HCT116 (cell line): ENCODE data around the gene C15orf40. TPM values are rescaled to one million over a fixed set of nuclear protein-coding genes. Genes with fewer than 3 reads are reported as not detected.

Experiments used
- ATAC-seq: fragments of 200-7000 bp; cut with Tn5 transposase; 2 replicates; pipeline ENCODE4 v1.9.1; 2020; ENCODE audit warnings: mild to moderate bottlenecking, moderate library complexity
- BruUV-seq: library from RNA; stranded (reverse); fragments of 400-500 nt; replicated peaks from 2 replicates; lab custom pipeline; 2021; lab: Mats Ljungman, UMichigan
- CTCF ChIA-PET: fragments of 300-600 bp; sonication (Branson Sonifier 250); formaldehyde crosslinking; loops from one replicate; lab custom pipeline; 2021; ENCODE audit warnings: antibody characterized with exemption; lab: Charles Lee
- POLR2A ChIA-PET: fragments of 300-600, 350-600 bp; sonication (Branson Sonifier 250); formaldehyde crosslinking; loops from one replicate; lab custom pipeline; 2021; ENCODE audit warnings: antibody characterized with exemption; lab: Charles Lee
- RAD21 ChIA-PET, 2 experiments: fragments of 300-600 bp; sonication (Branson Sonifier 250); formaldehyde crosslinking; loops; one replicate each; lab custom pipeline; 2023; ENCODE audit warnings: low total read pairs in 2 of 2; ENCODE audit not compliant: uncharacterized antibody in 2 of 2, unreplicated experiment in 2 of 2, low non-redundant PET in 1 of 2; lab: Charles Lee
- DNase-seq: peaks from one replicate; pipeline ENCODE4 v3.0.0-alpha.2; 2010; ENCODE audit warnings: low read depth, low spot score
- H2AFZ ChIP-seq: fragments of 200-600 bp; shearing (Covaris generic), sonication (generic); 2 replicates; pipeline ENCODE4 v1.6.1; 2017; ENCODE audit warnings: low read depth, mixed run types, mixed read lengths, antibody characterized with exemption, low read length; ENCODE audit not compliant: poor library complexity, severe bottlenecking
- H3K27ac ChIP-seq: 2 replicates; pipeline ENCODE4 v1.5.1; 2012; ENCODE audit warnings: low read depth, low read length
- H3K27me3 ChIP-seq: fragments of 200-600 bp; sonication (generic); 2 replicates; pipeline ENCODE4 v1.6.1; 2016; ENCODE audit warnings: mixed run types, low read length, mixed read lengths; ENCODE audit not compliant: insufficient read depth
- H3K36me3 ChIP-seq, 2 experiments: fragments of 200-500 bp in 1 of 2; fragments of 200-600 bp in 1 of 2; sonication (Bioruptor generic) in 1 of 2; sonication (generic) in 1 of 2; 2 replicates each; pipeline versions ENCODE4 v1.5.1 to v1.6.1; 2014 to 2016; ENCODE audit warnings: low read length in 2 of 2, inconsistent platforms in 1 of 2, mixed read lengths in 1 of 2, mixed run types in 1 of 2; ENCODE audit not compliant: insufficient read depth in 2 of 2, control insufficient read depth in 1 of 2
- H3K4me1 ChIP-seq, 2 experiments: fragments of 200-600 bp in 1 of 2; sonication (generic) in 1 of 2; 2 replicates each; pipeline versions ENCODE4 v1.5.1 to v1.6.1; 2012 to 2017; ENCODE audit warnings: low read length in 2 of 2, inconsistent platforms in 1 of 2, mild to moderate bottlenecking in 1 of 2, mixed read lengths in 1 of 2, mixed run types in 1 of 2, moderate library complexity in 1 of 2; ENCODE audit not compliant: insufficient read depth in 2 of 2, control insufficient read depth in 1 of 2
- H3K4me2 ChIP-seq: fragments of 200-600 bp; sonication (generic); 2 replicates; pipeline ENCODE4 v1.6.1; 2017; ENCODE audit warnings: mixed run types, low read length, mixed read lengths
- H3K4me3 ChIP-seq, 2 experiments: fragments of 200-600 bp in 1 of 2; sonication (generic) in 1 of 2; replicated peaks in 1 of 2; 2 replicates each; pipeline ENCODE4 v1.5.1; 2011 to 2016; ENCODE audit warnings: low read length in 2 of 2, control low read depth in 1 of 2, low read depth in 1 of 2, mild to moderate bottlenecking in 1 of 2, mixed read lengths in 1 of 2, mixed run types in 1 of 2
- H3K79me2 ChIP-seq: fragments of 200-600 bp; sonication (generic); 2 replicates; pipeline ENCODE4 v1.6.1; 2017; ENCODE audit warnings: mild to moderate bottlenecking, mixed run types, low read length, moderate library complexity, mixed read lengths; ENCODE audit not compliant: insufficient read depth
- H3K9ac ChIP-seq: fragments of 200-600 bp; sonication (generic); 2 replicates; pipeline ENCODE4 v1.6.1; 2016; ENCODE audit warnings: low read length, mixed read lengths
- H3K9me2 ChIP-seq: fragments of 200-600 bp; sonication (generic), shearing (Covaris generic); 2 replicates; pipeline ENCODE4 v1.6.1; 2017; ENCODE audit warnings: mixed run types, mild to moderate bottlenecking, moderate library complexity; ENCODE audit not compliant: insufficient read depth
- H3K9me3 ChIP-seq, 2 experiments: fragments of 200-500 bp in 1 of 2; fragments of 200-600 bp in 1 of 2; sonication (Bioruptor generic) in 1 of 2; sonication (generic) in 1 of 2; 2 replicates each; pipeline ENCODE4 v1.6.1; 2014 to 2017; ENCODE audit warnings: low read length in 2 of 2, mixed read lengths in 2 of 2, inconsistent platforms in 1 of 2, low read depth in 1 of 2, mild to moderate bottlenecking in 1 of 2, mixed run types in 1 of 2, moderate library complexity in 1 of 2; ENCODE audit not compliant: control insufficient read depth in 1 of 2, insufficient read depth in 1 of 2
- H4K20me1 ChIP-seq: fragments of 200-600 bp; sonication (generic), shearing (Covaris generic); 2 replicates; pipeline ENCODE4 v1.6.1; 2017; ENCODE audit warnings: mixed run types, mild to moderate bottlenecking, moderate library complexity; ENCODE audit not compliant: insufficient read depth
- ELF1 ChIP-seq: IDR thresholded peaks from 2 replicates; pipeline ENCODE4 v1.6.1; 2012; ENCODE audit warnings: low read depth, borderline replicate concordance
- JUND ChIP-seq: IDR thresholded peaks from 2 replicates; pipeline ENCODE4 v1.6.1; 2012
- POLR2AphosphoS5 ChIP-seq: IDR thresholded peaks from 2 replicates; pipeline ENCODE4 v1.6.1; 2011; ENCODE audit warnings: mild to moderate bottlenecking, low read depth, low read length, moderate library complexity
- RAD21 ChIP-seq: IDR thresholded peaks from 2 replicates; pipeline ENCODE4 v1.6.1; 2012; ENCODE audit warnings: low read depth, mild to moderate bottlenecking
- SIN3A ChIP-seq: IDR thresholded peaks from 2 replicates; pipeline ENCODE4 v1.6.1; 2012; ENCODE audit warnings: low read depth
- SRF ChIP-seq: IDR thresholded peaks from 2 replicates; pipeline ENCODE4 v1.6.1; 2012; ENCODE audit warnings: low read depth
- TCF7L2 ChIP-seq: IDR thresholded peaks from 2 replicates; pipeline ENCODE4 v1.7.0; 2011; ENCODE audit warnings: borderline replicate concordance, inconsistent platforms; ENCODE audit not compliant: insufficient read depth, insufficient read length; ENCODE audit errors: extremely low read depth
- intact Hi-C: fragments of 100-400 bp; cut with micrococcal nuclease; formaldehyde crosslinking; loops from 2 replicates; pipeline ENCODE4 v1.10.0; 2022
- total RNA-seq: library from RNA; stranded (reverse); gene quantifications from one replicate; pipeline ENCODE4 v1.2.1, GENCODE V29; 2021; ENCODE audit not compliant: unreplicated experiment
- TF ChIP-seq, protein P1 (sequence below): IDR thresholded peaks from 2 replicates; pipeline ENCODE4 v1.6.1; 2012
- TF ChIP-seq, protein P2 (sequence below), 3 experiments: fragments of 200-600 bp in 1 of 3; sonication (generic) in 1 of 3; IDR thresholded peaks in 2 of 3; conservative IDR thresholded peaks in 1 of 3; 2 replicates each; pipeline ENCODE4 v1.5.1; 2012 to 2017; ENCODE audit warnings: low read depth in 2 of 3, low read length in 2 of 3, antibody characterized with exemption in 1 of 3, borderline replicate concordance in 1 of 3, control low read depth in 1 of 3, mild to moderate bottlenecking in 1 of 3, mixed read lengths in 1 of 3, mixed run types in 1 of 3, moderate library complexity in 1 of 3; ENCODE audit not compliant: insufficient read depth in 1 of 3
- TF ChIP-seq, protein P3 (sequence below): IDR thresholded peaks from 2 replicates; pipeline ENCODE4 v1.6.1; 2011; ENCODE audit warnings: mild to moderate bottlenecking, low read length, moderate library complexity; ENCODE audit not compliant: insufficient replicate concordance; ENCODE audit errors: extremely low read depth

C15orf40 gene
- total RNA-seq, 1 experiment from 2014 or later = 26.0 TPM

DNA sequence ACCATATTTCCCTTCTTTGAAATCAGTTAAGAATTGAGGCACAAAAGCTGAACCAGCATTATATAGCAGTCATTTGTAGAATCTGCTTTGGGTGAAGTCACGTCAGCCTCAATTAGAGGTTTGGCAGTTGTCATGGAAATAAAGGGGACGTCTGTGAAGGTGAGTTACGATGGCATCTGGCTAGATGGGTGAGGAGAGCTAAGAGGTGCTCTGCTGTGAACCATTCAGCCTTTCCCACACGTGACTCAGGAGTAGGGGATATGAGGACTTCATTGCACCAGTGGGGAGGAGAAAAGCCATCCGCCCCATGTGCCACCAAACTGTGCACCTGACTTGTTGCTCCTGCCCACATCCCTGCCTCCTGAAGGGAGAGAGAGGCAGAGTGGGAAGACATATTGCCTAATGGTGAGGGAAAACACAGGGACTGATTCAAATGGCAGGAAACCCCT, 2.8 kb upstream of the C15orf40 start:
- no peak overlapping the region for H3K4me2 ChIP-seq
- POLR2A ChIA-PET = no interaction called here

More for the DNA sequence above, 2.8 kb upstream of the C15orf40 start:
- H3K27me3 ChIP-seq = no peaks in the 10 kb centered on the region
- TF ChIP-seq ELF1 = no peak
- TF ChIP-seq, protein P1, sequence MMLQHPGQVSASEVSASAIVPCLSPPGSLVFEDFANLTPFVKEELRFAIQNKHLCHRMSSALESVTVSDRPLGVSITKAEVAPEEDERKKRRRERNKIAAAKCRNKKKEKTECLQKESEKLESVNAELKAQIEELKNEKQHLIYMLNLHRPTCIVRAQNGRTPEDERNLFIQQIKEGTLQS = no peak
- TF ChIP-seq TCF7L2 = no peak
- no peak; the same call in 1 of the 2 replicates for TF ChIP-seq POLR2AphosphoS5
- TF ChIP-seq, protein P2, sequence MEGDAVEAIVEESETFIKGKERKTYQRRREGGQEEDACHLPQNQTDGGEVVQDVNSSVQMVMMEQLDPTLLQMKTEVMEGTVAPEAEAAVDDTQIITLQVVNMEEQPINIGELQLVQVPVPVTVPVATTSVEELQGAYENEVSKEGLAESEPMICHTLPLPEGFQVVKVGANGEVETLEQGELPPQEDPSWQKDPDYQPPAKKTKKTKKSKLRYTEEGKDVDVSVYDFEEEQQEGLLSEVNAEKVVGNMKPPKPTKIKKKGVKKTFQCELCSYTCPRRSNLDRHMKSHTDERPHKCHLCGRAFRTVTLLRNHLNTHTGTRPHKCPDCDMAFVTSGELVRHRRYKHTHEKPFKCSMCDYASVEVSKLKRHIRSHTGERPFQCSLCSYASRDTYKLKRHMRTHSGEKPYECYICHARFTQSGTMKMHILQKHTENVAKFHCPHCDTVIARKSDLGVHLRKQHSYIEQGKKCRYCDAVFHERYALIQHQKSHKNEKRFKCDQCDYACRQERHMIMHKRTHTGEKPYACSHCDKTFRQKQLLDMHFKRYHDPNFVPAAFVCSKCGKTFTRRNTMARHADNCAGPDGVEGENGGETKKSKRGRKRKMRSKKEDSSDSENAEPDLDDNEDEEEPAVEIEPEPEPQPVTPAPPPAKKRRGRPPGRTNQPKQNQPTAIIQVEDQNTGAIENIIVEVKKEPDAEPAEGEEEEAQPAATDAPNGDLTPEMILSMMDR (IDR thresholded peaks at IDR 0.05 in 2 of 3, conservative IDR thresholded peaks at IDR 0.05 in 1 of 3; ENCODE audit: borderline replicate concordance in 1 of 3, insufficient read depth in 1 of 3, low read depth in 2 of 3, low read length in 2 of 3) = no peak
- TF ChIP-seq SRF = no peak
- TF ChIP-seq RAD21 = no peak
- no peak for TF ChIP-seq JUND
- TF ChIP-seq, protein P3, sequence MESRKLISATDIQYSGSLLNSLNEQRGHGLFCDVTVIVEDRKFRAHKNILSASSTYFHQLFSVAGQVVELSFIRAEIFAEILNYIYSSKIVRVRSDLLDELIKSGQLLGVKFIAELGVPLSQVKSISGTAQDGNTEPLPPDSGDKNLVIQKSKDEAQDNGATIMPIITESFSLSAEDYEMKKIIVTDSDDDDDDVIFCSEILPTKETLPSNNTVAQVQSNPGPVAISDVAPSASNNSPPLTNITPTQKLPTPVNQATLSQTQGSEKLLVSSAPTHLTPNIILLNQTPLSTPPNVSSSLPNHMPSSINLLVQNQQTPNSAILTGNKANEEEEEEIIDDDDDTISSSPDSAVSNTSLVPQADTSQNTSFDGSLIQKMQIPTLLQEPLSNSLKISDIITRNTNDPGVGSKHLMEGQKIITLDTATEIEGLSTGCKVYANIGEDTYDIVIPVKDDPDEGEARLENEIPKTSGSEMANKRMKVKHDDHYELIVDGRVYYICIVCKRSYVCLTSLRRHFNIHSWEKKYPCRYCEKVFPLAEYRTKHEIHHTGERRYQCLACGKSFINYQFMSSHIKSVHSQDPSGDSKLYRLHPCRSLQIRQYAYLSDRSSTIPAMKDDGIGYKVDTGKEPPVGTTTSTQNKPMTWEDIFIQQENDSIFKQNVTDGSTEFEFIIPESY = no peak
- TF ChIP-seq SIN3A = no peak
- no peak overlapping the region for H2AFZ ChIP-seq
- no TSS peak for BruUV-seq
- ATAC-seq (no peak), DNase-seq (no peak)
- CTCF ChIA-PET = no interaction called here
- H3K9me3 ChIP-seq = no peaks in the 10 kb centered on the region
- H3K4me3 ChIP-seq = no peak overlapping the region
- H3K36me3 ChIP-seq = peaks cover 19 to 23% of the 10 kb centered on the region in 2 experiments; a peak in 3 of 4 replicates
- no peak overlapping the region for H3K27ac ChIP-seq
- no peak overlapping the region for H3K9ac ChIP-seq
- H3K9me2 ChIP-seq = no peaks in the 10 kb centered on the region
- intact Hi-C loops = loop anchor here (5.0 kb wide), 2 partner anchors 262 to 368 kb away; no protein-coding TSS in a partner anchor
- RAD21 ChIA-PET = no interaction called here
- peaks cover 7 to 18% of the 10 kb centered on the region in 2 experiments; a peak in 3 of 4 replicates for H3K4me1 ChIP-seq
- peaks cover 22% of the 10 kb centered on the region for H3K79me2 ChIP-seq
- 0 out of 2 replicates have a peak, but pooled peaks cover 3% of the 10 kb centered on the region for H4K20me1 ChIP-seq
